Small intestine (tissue), 7 donors: ENCODE data around the gene EOGT. TPM values are rescaled to one million over a fixed set of nuclear protein-coding genes. Genes with fewer than 3 reads are reported as not detected.
A peak's percentile ranks its signal among the peaks of the same experiment; 100 is the strongest.

Experiments used
- DNase-seq, 2 donors: peaks; one replicate each; pipeline versions ENCODE4 v3.0.0 to v3.0.0-alpha.2; 2013
- FAIRE-seq: peaks from 2 replicates; lab custom pipeline; 2012; peaks lifted over from hg19 to GRCh38; lab: Jason Lieb, UNC
- H3K27ac ChIP-seq, 3 donors: one replicate each; pipeline ENCODE4 v1.5.1; 2013; ENCODE audit warnings: low read length in 2 of 3, mild to moderate bottlenecking in 2 of 3, control low read depth in 1 of 3, inconsistent platforms in 1 of 3, low read depth in 1 of 3, moderate library complexity in 1 of 3
- H3K27me3 ChIP-seq, 3 donors: one replicate each; pipeline ENCODE4 v1.6.1; 2013; ENCODE audit warnings: low read length in 3 of 3, inconsistent platforms in 1 of 3; ENCODE audit not compliant: control insufficient read depth in 3 of 3, insufficient read depth in 3 of 3
- H3K36me3 ChIP-seq, 3 donors: one replicate each; pipeline ENCODE4 v1.6.1; 2013; ENCODE audit warnings: low read length in 3 of 3, inconsistent platforms in 1 of 3, low read depth in 1 of 3, mild to moderate bottlenecking in 1 of 3, moderate library complexity in 1 of 3; ENCODE audit not compliant: control insufficient read depth in 3 of 3, insufficient read depth in 2 of 3
- H3K4me1 ChIP-seq, 3 donors: one replicate each; pipeline ENCODE4 v1.6.1; 2013; ENCODE audit warnings: low read length in 2 of 3, inconsistent platforms in 1 of 3, low read depth in 1 of 3, mild to moderate bottlenecking in 1 of 3, moderate library complexity in 1 of 3; ENCODE audit not compliant: control insufficient read depth in 3 of 3, insufficient read depth in 2 of 3
- H3K4me3 ChIP-seq, 3 donors: one replicate each; pipeline ENCODE4 v1.5.1; 2013; ENCODE audit warnings: low read length in 3 of 3, control low read depth in 1 of 3, inconsistent platforms in 1 of 3, low read depth in 1 of 3, mild to moderate bottlenecking in 1 of 3, moderate library complexity in 1 of 3
- H3K9me3 ChIP-seq, 2 donors: one replicate each; pipeline ENCODE4 v1.6.1; 2013; ENCODE audit warnings: low read depth in 1 of 2, low read length in 1 of 2; ENCODE audit not compliant: control insufficient read depth in 2 of 2, insufficient read depth in 1 of 2
- WGBS, 3 donors: extraction: QIAGEN DNeasy Blood & Tissue Kit; methylation state at CpG; one replicate each; pipeline ENCODE4 v1.1.7; 2013; 5-methylcytosine and 5-hydroxymethylcytosine counted together
- polyA plus RNA-seq, 4 donors: library from polyadenylated mRNA; stranded (reverse) in 3 of 4; unstranded in 1 of 4; fragments of 200-250 nt in 3 of 4; fragments of 120-200 nt in 1 of 4; gene quantifications; one replicate each; pipeline versions ENCODE4 v1.2.1 to v1.2.3, GENCODE V29; 2013
- donor health status: healthy with polysubstance abuse.
- donor health status: control.
- donor health status: control.
- donor health status: Bipolar disorder and iron deficiency.
- donor health status: healthy.

The EOGT gene
- polyA plus RNA-seq, 4 donors: 5.4 to 10.8 (median 8.7) TPM

DNA sequence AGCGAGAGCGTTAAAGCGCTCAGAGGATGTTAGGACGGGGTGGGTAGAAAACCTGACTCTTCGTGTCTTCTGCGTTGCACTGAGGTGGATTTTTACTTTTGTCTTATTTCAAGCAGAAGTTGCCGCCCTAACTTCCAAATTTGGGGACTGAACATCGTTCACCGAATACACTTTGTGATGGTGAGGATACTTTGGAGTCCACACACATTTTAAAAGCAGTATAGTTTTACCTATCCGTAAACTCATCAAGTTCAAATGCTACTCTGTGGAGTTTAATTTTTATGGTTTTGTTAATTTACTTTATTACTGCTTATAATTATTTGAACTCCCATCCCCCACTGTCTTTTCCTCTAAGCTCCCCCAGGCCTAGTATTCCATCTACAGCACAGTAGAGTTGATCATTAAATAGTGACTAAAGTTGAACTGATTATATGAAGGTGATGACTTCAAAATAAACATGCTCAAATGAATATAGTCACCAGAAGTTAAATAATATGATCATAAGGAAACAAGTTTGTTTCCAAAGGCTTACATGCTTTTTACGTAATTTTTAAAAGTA is 617 bp upstream of the EOGT start:
- DNase-seq (no peak), FAIRE-seq (no peak)
- 9 to 14% (median 9%) methylated on average over 11 of the region's 11 CpGs for WGBS, 3 donors
- H3K27me3 ChIP-seq: no peaks in the 10 kb centered on the region
- peak overlapping the region; percentile 87 to 94 (median 94) for H3K27ac ChIP-seq
- peak overlapping the region; percentile 74 to 97 (median 75) for H3K4me3 ChIP-seq
- peaks cover 0 to under 1% (median 0%) of the 10 kb centered on the region in 3 donors for H3K36me3 ChIP-seq
- peaks cover 0 to 5% (median 0%) of the 10 kb centered on the region in 3 donors for H3K4me1 ChIP-seq
- H3K9me3 ChIP-seq: no peaks in the 10 kb centered on the region

DNA sequence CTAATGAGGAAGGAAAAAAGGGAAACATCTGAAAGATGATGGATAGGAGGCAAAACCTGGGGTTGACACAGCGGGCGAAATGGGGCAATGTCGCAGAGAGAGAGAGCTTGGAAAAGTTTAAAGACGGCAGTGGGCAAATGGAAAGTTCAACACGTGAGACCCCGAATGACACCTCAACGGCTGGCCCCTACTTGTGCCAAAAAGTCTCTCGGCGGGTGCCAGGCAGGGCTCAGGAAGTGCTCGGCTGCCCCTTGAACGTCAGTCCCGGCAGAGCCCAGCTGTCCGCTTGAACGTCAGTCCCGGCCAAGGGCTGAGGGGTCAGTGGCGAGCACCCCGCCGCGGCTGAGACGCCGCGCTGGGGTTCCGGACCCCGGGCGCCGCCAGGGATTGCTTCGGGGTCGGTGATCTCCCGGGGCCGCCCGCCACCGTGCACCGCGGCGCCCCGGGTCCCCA is 658 bp downstream of the EOGT start:
- DNase-seq (peak in 1 of 2 donors; percentile 45), FAIRE-seq (no peak)
- Histone ChIP-seq H3K9me3 (no peaks in the 10 kb centered on the region), H3K36me3 (peaks cover 0 to 4% (median 2%) of the 10 kb centered on the region in 3 donors), H3K4me1 (peaks cover 0 to 5% (median 0%) of the 10 kb centered on the region in 3 donors), H3K4me3 (peak overlapping the region; percentile 47 to 97 (median 75)), H3K27ac (peak overlapping the region; percentile 31 to 94 (median 94)), H3K27me3 (no peaks in the 10 kb centered on the region)
- 6 to 11% (median 7%) methylated on average over 18 to 36 of the region's 36 CpGs for WGBS, 3 donors

DNA sequence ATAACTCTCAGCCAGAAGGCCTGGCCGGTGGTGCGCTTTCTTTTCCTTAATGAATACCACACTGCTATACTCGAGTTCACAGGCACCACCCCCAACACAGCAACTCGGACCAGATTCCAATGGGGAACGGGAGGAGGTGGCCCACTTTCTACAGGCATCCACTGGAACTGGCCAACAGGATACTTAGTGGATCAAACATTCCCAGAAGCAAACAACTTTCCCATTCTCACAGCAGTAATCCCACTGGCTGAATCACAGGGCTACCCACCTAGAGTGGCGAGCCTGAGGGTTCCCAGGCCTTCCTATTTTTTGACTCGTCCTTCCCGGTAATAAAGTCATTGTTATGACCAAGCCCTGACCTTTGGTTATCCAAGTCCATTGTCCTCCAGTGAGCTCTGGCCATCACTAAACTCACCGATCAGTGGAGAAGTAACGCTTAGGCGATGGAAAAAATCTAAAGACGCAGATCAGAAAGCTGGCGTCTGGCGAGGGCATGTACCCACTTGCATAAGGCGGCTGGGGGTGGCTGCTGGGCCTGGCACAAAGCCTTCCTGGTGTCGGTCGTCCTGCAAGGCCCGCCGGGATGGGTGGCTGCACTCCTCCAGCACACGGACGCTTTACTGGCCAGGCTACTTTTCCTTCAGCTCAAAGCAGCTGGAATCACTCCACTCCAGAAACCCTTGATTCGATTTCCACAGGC is 1.2 kb downstream of the EOGT start:
- peak overlapping the region in 2 of 3 donors; percentile 47 to 97 for H3K4me3 ChIP-seq
- H3K27ac ChIP-seq: peak overlapping the region in 2 of 3 donors; percentile 31 to 94
- DNase-seq (no peak), FAIRE-seq (no peak)
- H3K36me3 ChIP-seq: peaks cover 2 to 4% (median 4%) of the 10 kb centered on the region in 3 donors
- WGBS, 3 donors: 72 to 84% (median 84%) methylated on average over 22 of the region's 22 CpGs
- peaks cover 0 to 5% (median 0%) of the 10 kb centered on the region in 3 donors for H3K4me1 ChIP-seq
- H3K9me3 ChIP-seq: no peaks in the 10 kb centered on the region
- H3K27me3 ChIP-seq: no peaks in the 10 kb centered on the region

DNA sequence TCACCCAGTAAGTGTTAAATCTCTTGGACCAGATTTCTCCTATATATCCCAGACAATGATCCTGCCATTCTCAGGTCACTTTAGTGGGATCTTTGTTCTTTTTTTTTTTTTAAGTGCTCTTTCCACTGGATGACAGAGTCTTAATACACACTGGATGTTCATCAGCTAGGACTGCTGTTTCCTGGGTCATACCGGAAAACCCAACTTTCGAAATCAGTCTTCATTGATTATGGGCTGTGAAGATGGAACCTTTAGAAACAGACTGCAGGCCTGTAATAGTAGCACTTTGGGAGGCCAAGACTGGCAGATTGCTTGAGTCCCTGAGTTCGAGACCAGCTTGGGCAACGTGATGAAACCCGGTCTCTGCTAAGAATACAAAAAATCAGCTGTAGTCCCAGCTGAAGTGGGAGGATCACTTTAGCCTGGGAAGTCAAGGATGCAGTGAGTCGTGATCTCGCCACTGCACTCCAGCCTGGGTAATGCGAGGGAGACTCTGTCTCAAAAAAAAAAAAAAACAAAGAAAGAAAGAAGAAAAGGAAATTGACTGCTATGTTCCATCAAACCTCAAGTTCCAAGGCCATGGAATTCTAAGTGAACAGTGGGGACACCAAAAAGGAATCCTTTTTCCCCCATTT is 2.3 kb downstream of the EOGT start:
- no peak overlapping the region for H3K4me3 ChIP-seq
- no peaks in the 10 kb centered on the region for H3K9me3 ChIP-seq
- peak overlapping the region in 1 of 3 donors; percentile 8 for H3K27ac ChIP-seq
- DNase-seq: no peak
- no peak for FAIRE-seq
- WGBS, 3 donors: 95 to 97% (median 96%) methylated on average over 8 of the region's 8 CpGs
- peaks cover 0 to 5% (median 0%) of the 10 kb centered on the region in 3 donors for H3K4me1 ChIP-seq
- H3K36me3 ChIP-seq: peaks cover 4 to 6% (median 4%) of the 10 kb centered on the region in 3 donors
- H3K27me3 ChIP-seq: no peaks in the 10 kb centered on the region

DNA sequence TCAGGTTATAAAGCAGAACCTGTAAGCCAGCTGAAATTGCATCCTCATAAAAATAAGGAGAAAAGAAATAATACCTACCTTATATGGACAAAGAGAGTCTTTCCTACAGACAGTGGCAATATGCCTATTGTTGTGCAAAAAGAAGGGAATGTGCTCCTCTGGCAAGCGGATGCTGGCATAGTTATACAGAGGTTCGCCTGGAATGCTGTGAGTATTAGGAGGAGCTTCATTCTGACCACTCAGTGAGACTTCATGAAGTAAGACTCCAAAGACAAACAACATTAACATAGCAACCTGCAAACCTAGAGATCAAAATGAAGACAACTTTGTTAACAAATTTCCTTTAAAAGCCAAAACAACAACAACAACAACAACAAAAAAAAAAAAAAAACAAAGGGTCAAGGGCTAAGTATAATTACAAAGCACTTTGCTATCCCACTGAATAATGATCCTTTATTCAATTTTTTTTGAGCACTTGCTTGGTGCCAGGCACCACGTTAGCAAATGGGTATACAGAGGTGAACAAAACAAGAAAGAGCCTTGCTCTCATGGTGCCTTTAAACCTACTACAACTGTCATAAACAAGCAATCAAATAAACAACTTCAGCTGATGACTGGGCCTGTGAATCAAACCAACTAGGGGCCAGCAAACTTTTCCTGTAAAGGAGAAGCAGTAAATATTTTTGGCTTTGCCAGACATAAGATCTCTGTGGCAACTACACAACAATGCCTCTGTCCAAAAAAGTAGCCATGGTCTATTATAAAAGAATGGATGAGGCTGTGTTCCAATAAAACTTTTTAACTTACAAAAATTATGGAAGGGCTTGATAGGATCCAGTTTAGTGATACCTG is 3.7 kb downstream of the EOGT start:
- no peaks in the 10 kb centered on the region for H3K27me3 ChIP-seq
- peaks cover 4 to 8% (median 7%) of the 10 kb centered on the region in 3 donors for H3K36me3 ChIP-seq
- no peak overlapping the region for H3K27ac ChIP-seq
- H3K4me3 ChIP-seq: no peak overlapping the region
- no peak for DNase-seq
- no peak for FAIRE-seq
- WGBS, 3 donors: 76 to 88% (median 80%) methylated on average over 3 of the region's 3 CpGs
- H3K9me3 ChIP-seq: no peaks in the 10 kb centered on the region
- peaks cover 0 to 5% (median 0%) of the 10 kb centered on the region in 3 donors for H3K4me1 ChIP-seq

DNA sequence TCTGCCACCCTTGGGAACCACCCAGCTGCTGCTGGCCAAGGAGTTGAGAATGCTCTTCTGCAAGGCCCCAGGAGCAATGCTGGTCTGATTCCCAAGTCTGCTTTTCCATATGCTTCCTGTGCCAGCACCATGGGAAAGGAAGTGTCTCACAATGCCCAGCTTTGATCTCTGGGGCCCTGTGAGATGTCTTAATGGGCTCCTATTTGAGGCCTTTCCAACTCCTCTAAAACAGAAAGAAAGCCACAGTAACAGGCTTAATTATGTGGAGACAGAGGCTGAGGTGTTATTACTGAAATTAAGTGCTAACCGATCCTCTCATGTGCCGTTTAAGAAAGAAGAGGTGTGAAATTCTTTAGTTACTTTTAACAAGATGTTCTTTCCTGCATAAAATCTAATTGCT is 4.5 kb downstream of the EOGT start:
- DNase-seq: no peak
- WGBS, 3 donors: 74 to 85% (median 82%) methylated on average over 2 of the region's 2 CpGs
- Histone ChIP-seq H3K9me3 (no peaks in the 10 kb centered on the region), H3K4me3 (no peak overlapping the region), H3K4me1 (peaks cover 0 to 2% (median 0%) of the 10 kb centered on the region in 3 donors), H3K27me3 (no peaks in the 10 kb centered on the region), H3K27ac (no peak overlapping the region), H3K36me3 (peaks cover 4 to 11% (median 9%) of the 10 kb centered on the region in 3 donors)
- no peak for FAIRE-seq

DNA sequence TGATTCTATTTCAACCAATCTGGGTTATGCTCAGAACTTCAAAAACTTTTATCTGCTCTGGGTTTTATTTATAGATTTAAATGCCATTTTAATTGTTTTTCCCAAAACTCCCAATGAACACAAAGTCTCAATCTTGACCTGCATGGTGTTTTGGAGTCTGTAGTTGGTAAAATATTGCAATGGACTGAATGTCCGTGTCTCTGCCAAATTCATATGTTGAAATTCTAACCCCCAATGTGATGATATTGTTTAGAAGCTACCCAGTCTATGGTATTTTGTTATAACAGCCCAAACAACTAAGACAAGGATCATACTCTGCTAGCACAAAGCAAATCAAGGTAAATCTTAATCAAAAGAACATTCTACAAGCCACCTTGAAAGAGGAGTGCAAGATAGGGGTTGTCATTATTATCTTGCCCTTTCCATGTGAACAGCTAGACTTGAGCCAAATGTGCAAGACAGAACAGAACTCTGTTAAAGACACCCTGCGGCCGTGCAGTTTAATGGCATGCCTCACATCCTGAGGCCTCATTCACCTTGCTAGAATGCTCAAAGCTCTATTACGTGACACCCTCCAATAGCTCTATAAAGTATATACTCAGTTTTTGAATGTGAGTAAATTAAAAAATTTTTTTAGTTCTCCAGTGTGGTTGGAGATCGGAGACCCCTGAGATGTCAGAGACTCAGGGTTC is 7.5 kb downstream of the EOGT start:
- no peak for FAIRE-seq
- peaks cover 8 to 17% (median 9%) of the 10 kb centered on the region in 3 donors for H3K36me3 ChIP-seq
- H3K9me3 ChIP-seq: no peaks in the 10 kb centered on the region
- no peaks in the 10 kb centered on the region for H3K27me3 ChIP-seq
- no peak for DNase-seq
- no peaks in the 10 kb centered on the region for H3K4me1 ChIP-seq
- WGBS, 3 donors: 92 to 94% (median 93%) methylated on average over 5 of the region's 5 CpGs
- H3K27ac ChIP-seq: no peak overlapping the region
- no peak overlapping the region for H3K4me3 ChIP-seq
